Left renal pelvis (tissue), 4 donors: ENCODE measurements around the gene LRFN4. TPM values are rescaled to one million over a fixed set of nuclear protein-coding genes. Genes with fewer than 3 reads are reported as not detected.

Experiments
- polyA plus RNA-seq, 4 donors: library from polyadenylated mRNA; unstranded; fragments of 120-200 nt; gene quantifications; one replicate each; pipeline ENCODE4 v1.2.1, GENCODE V29; 2013; ENCODE audit not compliant: insufficient read length in 4 of 4

Gene LRFN4
- polyA plus RNA-seq, 4 donors = 9.1 to 28.0 (median 12.7) TPM

Other genes with a start within 250 kb of the LRFN4 start
- 10 to 100 TPM; 50.9 to 94.3 (median 64.1) TPM for gene RBM14, start 240.4 kb upstream of the LRFN4 start, polyA plus RNA-seq
- 100 to 1,000 TPM; 173 to 257 (median 252) TPM for gene RBM4, start 218.4 kb upstream of the LRFN4 start, polyA plus RNA-seq
- gene RBM4B, start 179.2 kb upstream of the LRFN4 start, polyA plus RNA-seq = 10 to 100 TPM; 63.3 to 81.4 (median 63.9) TPM
- gene SPTBN2, start 127.8 kb upstream of the LRFN4 start, polyA plus RNA-seq = 10 to 100 TPM in 3 of 4 donors, 1 to 10 TPM in 1; 9.2 to 75.2 (median 50.7) TPM
- gene RCE1, start 13.6 kb upstream of the LRFN4 start, polyA plus RNA-seq = 10 to 100 TPM; 18.9 to 36.5 (median 21.2) TPM
- 10 to 100 TPM; 15.3 to 56.0 (median 38.6) TPM for gene PC, start 101.3 kb downstream of the LRFN4 start, polyA plus RNA-seq
- not detected for gene C11orf86, start 118.2 kb downstream of the LRFN4 start, polyA plus RNA-seq
- under 1 TPM; 0.09 to 0.47 (median 0.15) TPM for gene SYT12, start 166.1 kb downstream of the LRFN4 start, polyA plus RNA-seq
- gene RHOD, start 199.8 kb downstream of the LRFN4 start, polyA plus RNA-seq = 10 to 100 TPM in 1 of 4 donors, 1 to 10 TPM in 3; 5.6 to 18.9 (median 8.8) TPM